Chondrocyte (in vitro differentiated cells): ENCODE measurements around the gene LTBP3. TPM values are rescaled to one million over a fixed set of nuclear protein-coding genes. Genes with fewer than 3 reads are reported as not detected.

Source experiments
- DNase-seq: peaks from one replicate; pipeline ENCODE4 v3.0.0; 2021; ENCODE audit warnings: mixed read lengths, low spot score
- H3K27ac Mint-ChIP-seq: one replicate; pipeline ENCODE4 v1.8.0; 2021; ENCODE audit warnings: mild to moderate bottlenecking, moderate library complexity, mixed read lengths; ENCODE audit not compliant: unreplicated experiment
- H3K27me3 Mint-ChIP-seq: 2 replicates; pipeline ENCODE4 v1.8.0; 2021; ENCODE audit warnings: low read depth, mixed read lengths
- H3K36me3 Mint-ChIP-seq: 2 replicates; pipeline ENCODE4 v1.8.0; 2021; ENCODE audit warnings: low read depth, mixed read lengths
- H3K4me1 Mint-ChIP-seq: 2 replicates; pipeline ENCODE4 v1.8.0; 2021; ENCODE audit warnings: low read depth, mild to moderate bottlenecking, mixed read lengths
- H3K4me3 Mint-ChIP-seq: one replicate; pipeline ENCODE4 v1.8.0; 2021; ENCODE audit warnings: mild to moderate bottlenecking, moderate library complexity, mixed read lengths; ENCODE audit not compliant: unreplicated experiment
- H3K9me3 Mint-ChIP-seq: 2 replicates; pipeline ENCODE4 v1.8.0; 2021; ENCODE audit warnings: low read depth, mixed read lengths
- total RNA-seq: library from RNA; stranded (reverse); gene quantifications from 3 replicates; pipeline ENCODE4 v1.2.1, GENCODE V29; 2021
- TF ChIP-seq, protein P1 (sequence below): fragments of 200-600 bp; sonication (generic); IDR thresholded peaks from 2 replicates; pipeline ENCODE4 v1.5.0; 2021; ENCODE audit warnings: antibody characterized with exemption, mild to moderate bottlenecking, moderate library complexity

LTBP3 gene
- total RNA-seq, 1 donor from 2014 or later: 271 TPM

DNA sequence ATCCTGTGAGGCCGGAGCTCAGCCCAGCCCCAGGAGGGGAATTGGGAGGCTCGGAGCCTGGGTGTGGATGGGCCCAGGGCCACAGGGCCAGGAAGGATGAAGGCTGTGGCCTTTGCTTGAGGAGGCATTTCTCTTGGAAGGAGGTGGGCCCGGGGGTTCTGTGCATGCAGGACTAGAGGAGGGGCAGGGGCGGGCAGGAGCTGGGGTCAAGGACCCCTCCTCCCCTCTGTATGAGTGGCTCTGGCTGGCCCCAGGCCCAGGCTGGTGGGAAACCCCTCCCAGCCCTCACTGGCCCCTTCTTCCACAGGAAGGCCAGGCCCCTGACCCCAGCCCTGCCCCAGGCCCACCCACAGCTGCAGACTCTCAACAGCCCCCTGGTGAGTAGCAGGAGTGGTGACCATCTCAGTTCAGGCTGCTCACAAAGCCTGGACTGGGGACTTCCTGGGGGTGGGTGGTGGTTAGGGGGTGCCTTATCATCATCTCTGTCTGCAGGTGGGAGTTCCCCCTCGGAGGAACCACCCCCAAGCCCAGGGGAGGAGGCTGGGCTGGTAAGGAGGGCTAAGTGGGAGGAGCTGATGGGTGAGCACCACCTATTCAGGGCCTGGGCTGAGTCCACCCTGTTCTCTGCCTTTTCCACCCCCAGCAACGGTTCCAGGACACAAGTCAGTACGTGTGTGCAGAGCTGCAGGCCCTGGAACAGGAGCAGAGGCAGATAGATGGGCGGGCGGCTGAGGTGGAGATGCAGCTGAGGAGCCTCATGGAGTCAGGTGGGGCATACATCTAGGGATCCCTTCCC, 31.5 kb upstream of the LTBP3 start:
- DNase-seq: no peak
- H3K27ac Mint-ChIP-seq: no peak overlapping the region
- TF ChIP-seq, protein P1, sequence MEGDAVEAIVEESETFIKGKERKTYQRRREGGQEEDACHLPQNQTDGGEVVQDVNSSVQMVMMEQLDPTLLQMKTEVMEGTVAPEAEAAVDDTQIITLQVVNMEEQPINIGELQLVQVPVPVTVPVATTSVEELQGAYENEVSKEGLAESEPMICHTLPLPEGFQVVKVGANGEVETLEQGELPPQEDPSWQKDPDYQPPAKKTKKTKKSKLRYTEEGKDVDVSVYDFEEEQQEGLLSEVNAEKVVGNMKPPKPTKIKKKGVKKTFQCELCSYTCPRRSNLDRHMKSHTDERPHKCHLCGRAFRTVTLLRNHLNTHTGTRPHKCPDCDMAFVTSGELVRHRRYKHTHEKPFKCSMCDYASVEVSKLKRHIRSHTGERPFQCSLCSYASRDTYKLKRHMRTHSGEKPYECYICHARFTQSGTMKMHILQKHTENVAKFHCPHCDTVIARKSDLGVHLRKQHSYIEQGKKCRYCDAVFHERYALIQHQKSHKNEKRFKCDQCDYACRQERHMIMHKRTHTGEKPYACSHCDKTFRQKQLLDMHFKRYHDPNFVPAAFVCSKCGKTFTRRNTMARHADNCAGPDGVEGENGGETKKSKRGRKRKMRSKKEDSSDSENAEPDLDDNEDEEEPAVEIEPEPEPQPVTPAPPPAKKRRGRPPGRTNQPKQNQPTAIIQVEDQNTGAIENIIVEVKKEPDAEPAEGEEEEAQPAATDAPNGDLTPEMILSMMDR: no peak
- peaks cover 7% of the 10 kb centered on the region for H3K36me3 Mint-ChIP-seq
- peaks cover 30% of the 10 kb centered on the region for H3K4me1 Mint-ChIP-seq
- no peak overlapping the region for H3K4me3 Mint-ChIP-seq
- H3K27me3 Mint-ChIP-seq: no peaks in the 10 kb centered on the region
- no peaks in the 10 kb centered on the region for H3K9me3 Mint-ChIP-seq

DNA sequence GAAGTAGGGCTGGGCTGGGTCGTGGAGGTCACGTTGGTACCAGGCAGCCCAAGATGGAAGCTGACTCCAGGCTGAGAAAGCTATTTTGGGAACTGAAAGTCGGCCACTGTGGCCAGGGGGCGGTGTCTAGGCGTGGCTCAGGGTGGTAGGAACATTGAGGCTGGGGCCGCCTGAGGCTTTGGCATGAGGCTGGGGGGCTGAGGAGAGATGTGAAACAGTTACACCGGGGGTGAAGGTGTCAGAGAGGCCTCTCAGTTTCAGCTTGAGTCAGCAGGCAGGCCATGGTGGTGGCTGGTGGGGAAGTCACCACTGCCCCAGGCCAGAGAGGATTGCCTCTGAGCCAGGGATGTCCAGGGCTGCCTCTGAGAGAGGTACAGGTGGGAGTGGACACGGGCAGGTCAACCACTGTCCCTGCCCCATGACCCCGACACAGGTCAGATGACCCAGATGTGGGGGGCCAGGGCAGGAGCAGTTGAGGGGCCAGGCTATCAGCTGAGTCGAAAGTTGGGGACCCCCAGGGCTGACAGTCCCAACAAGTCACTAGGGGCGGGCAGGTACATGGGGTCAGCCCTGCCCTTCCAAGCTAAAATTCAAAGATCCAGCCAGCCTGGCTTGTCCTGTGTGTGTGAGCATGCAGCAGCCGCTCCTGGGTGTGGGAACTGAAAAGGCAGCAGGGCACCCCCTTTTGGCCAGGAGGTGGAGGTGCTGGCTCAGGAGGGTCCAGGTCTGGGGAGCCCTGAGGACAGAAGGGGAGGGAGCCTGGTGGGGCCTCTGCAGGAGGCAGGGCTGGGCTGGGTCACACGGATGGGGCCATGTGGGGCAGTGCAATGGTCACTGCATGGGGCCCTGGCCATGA, 30.3 kb upstream of the LTBP3 start:
- Mint-ChIP-seq H3K4me3 (no peak overlapping the region), H3K36me3 (peaks cover 9% of the 10 kb centered on the region), H3K9me3 (no peaks in the 10 kb centered on the region), H3K27ac (no peak overlapping the region), H3K4me1 (peaks cover 30% of the 10 kb centered on the region), H3K27me3 (no peaks in the 10 kb centered on the region)
- TF ChIP-seq, protein P1: peak; percentile 72
- DNase-seq: no peak

DNA sequence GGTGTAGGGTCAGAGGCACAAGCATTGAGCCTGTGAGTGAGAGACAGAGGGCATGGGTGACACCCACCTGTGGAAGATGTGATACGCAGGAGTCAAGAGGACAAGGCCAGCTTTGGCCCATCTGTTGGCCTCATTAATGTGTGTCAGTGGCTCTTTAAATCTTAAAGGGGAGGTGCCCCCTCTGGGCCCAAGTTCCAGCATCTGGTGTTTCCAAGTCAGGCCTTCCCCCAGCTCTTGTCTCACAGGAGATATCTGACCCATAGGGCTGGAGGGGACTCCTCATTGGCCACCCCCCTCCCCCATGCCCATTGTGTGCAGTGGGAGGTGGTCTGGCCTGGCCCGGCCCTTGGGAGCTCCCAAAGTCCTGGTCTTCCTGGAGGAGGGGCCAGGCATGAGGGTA, 28.5 kb upstream of the LTBP3 start:
- H3K27ac Mint-ChIP-seq: no peak overlapping the region
- TF ChIP-seq, protein P1: no peak
- peaks cover 30% of the 10 kb centered on the region for H3K4me1 Mint-ChIP-seq
- no peak for DNase-seq
- H3K36me3 Mint-ChIP-seq: peaks cover 11% of the 10 kb centered on the region
- H3K4me3 Mint-ChIP-seq: no peak overlapping the region
- H3K9me3 Mint-ChIP-seq: no peaks in the 10 kb centered on the region
- no peaks in the 10 kb centered on the region for H3K27me3 Mint-ChIP-seq

DNA sequence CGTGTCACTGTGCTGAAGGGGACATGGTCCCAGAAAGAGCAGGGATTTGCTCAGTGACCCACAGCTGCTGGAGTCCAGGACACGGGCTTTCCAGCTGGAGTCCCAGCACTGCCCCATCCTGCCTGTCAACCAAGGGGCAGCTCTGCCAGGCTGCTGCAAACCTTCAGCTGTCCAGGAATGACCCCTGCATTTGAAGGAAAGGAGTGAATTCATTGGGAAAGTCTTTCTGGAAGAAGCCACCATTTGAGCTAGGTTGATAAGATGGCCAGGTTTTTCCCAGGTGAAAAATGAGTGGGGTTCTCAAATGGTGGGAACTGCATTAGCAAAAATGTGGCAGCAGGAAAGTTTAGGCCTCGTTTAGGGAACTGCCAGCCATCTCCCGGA, 28.1 kb upstream of the LTBP3 start:
- Mint-ChIP-seq H3K9me3 (no peaks in the 10 kb centered on the region), H3K4me1 (peaks cover 30% of the 10 kb centered on the region), H3K27ac (no peak overlapping the region), H3K27me3 (no peaks in the 10 kb centered on the region), H3K36me3 (peaks cover 11% of the 10 kb centered on the region), H3K4me3 (no peak overlapping the region)
- TF ChIP-seq, protein P1: no peak
- DNase-seq: no peak

DNA sequence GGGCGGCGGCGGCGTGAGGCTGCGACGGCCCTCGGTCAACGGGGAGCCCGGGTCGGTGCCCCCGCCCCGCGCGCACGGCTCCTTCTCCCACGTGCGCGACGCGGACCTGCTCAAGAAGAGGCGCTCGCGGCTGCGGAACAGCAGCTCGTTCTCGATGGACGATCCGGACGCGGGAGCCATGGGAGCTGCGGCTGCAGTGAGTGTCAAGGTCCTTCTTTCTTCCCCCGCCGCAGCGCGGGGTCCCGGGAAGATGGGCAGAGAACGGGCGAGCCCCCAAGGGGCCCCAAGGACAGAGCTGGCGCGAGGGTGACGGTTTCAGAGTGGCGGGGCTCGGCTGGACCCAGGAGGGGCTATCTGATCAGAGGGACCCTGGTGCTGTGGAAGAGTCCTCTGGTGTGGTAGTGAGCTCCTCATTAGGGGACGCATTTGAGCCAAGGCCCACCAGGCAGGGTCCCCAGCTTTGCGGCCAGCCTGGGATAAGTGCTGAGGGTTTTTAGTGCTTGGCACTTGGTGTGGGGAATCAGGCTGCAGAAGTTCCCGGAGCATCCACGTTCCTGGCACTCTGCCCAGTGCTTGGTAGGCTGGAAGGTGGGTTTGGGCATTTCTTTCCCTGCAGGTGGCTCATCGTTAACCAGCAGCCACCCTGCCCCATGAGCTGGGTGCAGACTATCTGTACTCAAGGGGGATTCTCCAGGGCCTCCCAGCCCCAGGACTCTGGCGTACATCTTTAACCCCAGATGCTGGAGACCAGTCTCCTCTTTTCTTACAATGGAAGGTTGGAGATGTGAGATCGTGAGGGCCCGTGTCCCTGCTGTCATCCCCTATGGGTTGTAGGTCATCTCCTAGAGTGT, 27.5 kb upstream of the LTBP3 start:
- Mint-ChIP-seq H3K36me3 (peaks cover 13% of the 10 kb centered on the region), H3K9me3 (no peaks in the 10 kb centered on the region), H3K4me1 (peaks cover 29% of the 10 kb centered on the region), H3K27ac (no peak overlapping the region), H3K4me3 (no peak overlapping the region), H3K27me3 (no peaks in the 10 kb centered on the region)
- DNase-seq: no peak
- TF ChIP-seq, protein P1: no peak
